NCI-H1930 (cell line): ENCODE data around the gene FAM89B.
A peak's percentile ranks its signal among the peaks of the same experiment; 100 is the strongest.

Source experiments
- DNase-seq, 2 experiments: peaks; one replicate each; lab custom pipeline; 2025; lab: John Stamatoyannopoulos, UW

The FAM89B gene

DNA sequence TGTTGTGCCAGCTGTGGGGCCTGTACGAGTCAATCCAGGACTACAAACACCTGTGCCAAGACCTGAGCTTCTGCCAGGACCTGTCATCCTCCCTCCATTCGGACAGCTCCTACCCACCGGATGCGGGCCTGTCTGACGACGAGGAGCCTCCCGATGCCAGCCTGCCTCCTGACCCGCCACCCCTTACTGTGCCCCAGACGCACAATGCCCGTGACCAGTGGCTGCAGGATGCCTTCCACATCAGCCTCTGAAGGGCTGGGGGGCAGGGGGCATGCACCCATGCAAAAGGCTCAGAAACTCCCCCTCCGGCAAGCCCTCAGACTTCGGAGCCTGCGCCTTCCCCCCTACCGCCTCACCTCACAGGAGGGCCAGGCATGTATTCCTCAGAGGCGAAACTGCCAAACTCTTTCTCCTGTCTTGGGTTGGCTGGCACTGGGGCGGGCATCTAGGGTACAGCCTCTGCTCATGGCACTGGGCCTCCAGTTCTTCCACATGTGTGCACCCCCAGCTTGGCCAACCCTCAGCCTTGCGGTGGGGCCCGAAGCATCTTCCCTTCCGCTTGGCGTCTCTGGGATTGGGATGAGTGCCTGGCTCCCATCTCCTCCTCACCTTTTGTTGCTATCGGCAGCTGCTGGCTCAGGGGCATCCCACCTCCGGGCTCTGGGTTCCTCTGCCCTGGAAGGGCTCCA, 1.2 kb downstream of the FAM89B start:
- no peak for DNase-seq

DNA sequence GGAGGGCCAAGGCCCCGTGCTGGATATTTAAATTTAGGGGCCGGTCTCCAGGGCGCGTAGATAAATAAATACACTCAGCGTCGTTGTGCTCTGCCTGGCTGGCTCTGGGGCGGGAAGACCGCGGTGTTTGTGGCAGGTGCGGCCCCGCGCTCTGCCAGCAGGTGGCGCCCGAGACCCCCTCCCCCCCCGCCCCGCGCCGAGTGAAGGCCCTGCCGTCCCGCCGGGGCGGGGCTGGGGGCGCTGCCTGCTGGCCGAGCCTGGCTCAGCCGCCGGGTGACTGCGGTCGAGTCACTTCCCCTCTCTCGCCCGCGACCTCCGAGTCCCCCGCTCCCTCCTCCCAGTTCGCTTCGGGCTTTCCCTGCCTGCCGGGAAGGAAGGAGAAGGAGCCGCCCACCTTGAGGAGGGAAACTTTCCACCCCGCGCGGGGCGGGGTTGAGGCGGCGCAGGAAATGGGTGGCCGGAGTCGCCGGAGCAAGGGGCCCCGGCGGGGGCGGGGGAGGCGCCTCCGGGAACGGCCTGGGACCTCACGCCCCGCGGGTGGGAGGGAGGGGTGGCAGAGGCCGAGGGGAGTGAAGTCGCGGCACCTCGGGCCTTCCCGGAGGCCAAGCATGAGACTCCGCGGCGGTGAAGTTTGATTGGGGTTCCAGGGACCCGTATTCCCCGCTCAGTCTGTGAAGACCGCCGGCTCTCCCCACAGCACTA, 1.9 kb downstream of the FAM89B start:
- peak; percentile 70 to 84 for DNase-seq

- no peak for DNase-seq
These were observed 2.7 kb downstream of the FAM89B start for GRCh38 chr11:65574811-65575567.

DNA sequence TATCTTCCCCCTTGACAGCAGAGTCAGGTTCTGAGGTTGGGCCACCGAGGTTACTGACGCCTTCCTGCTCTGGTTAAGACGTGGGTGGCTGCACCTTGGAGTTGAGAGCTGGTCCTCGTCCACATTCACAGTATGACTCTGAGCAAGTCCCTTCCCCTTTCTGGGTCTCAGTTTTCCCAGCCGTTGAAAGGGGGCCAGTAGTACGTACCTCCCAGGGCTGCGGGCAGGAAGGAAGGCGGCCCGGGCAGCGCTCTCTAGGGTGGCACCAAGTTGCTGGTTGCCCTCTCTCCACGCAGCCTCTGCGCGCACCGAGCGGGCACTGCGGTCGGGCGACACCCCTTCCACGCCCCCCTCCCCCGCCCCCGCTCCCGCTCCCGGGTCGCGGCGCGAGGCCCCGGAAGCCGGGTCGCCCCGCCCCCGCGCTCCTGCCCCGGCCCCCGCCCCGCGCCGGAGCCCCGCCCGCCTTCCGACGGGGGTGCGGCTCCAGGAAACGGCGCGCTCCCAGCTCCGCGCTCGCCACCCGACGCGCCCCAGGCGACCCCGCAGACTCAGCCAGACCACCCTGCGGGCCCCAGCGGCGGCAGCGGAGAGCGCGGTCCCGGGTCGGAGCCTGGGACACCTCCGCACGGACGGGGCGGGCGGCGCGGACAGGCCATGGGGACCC, 3.4 kb downstream of the FAM89B start, which contains the start of gene EHBP1L1:
Gene EHBP1L1, plus strand, starts transcription at position 486 of the 664 bp plus-strand sequence. CDS start 250 bp downstream, outside the sequence.
- peak in 1 of 2 experiments; percentile 47 for DNase-seq

DNA sequence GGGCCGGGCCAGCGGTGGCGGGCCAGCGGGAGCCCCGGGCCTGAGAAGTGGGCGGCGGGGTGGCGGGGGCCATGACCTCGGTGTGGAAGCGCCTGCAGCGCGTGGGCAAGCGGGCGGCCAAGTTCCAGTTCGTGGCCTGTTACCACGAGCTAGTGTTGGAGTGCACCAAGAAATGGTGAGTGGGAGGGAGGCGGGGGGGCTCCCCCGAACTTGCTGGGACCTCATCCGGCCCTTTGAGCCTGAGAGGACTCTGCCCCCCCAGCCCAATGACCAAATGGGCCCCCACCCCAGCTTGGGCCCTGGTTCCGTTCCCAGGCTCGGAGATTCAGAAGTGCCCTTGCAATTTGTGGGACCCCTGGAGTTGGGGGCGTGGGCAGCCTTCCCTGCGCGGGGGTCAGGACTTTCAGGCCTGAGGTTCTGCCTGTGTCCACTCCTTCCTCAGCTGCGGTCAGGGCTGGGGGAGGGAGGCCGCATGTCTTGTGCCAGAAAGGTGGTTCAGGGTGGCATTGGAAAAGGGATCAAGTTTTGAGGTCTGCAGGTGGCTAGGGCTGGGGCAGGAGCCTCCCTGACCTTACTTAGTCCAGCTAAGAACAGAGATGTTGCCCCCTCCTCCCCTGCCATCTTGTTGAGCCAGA, 4.0 kb downstream of the FAM89B start:
- DNase-seq, result no peak

GRCh38 chr11:65576867-65577755, 4.8 kb downstream of the FAM89B start:
- DNase-seq, result no peak

DNA sequence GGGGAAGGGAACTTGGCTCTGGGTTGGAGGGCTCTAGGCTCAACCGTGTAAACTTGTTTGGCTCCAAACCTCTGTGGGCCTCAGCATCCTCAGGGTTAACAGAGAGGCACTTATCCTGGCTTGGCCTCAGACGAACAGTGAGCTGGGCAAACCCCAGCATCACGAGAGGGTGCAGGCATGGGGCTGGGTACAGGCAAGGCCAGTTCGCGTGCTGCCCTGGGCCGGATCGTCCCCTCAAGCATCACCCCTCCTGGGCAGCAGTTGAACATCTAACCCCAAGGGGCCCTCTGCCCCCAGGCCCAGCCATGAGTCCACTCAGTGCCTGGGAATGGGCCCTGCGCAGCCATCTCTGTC, 5.4 kb downstream of the FAM89B start:
- DNase-seq, result no peak

- no peak for DNase-seq
These were observed 5.8 kb downstream of the FAM89B start for GRCh38 chr11:65578134-65578533.

GRCh38 chr11:65578667-65579066, 6.3 kb downstream of the FAM89B start:
- no peak for DNase-seq

- no peak for DNase-seq
These were observed 7.0 kb downstream of the FAM89B start for GRCh38 chr11:65579291-65579690.

- no peak for DNase-seq
These were observed 7.8 kb downstream of the FAM89B start for GRCh38 chr11:65580031-65580692.

DNA sequence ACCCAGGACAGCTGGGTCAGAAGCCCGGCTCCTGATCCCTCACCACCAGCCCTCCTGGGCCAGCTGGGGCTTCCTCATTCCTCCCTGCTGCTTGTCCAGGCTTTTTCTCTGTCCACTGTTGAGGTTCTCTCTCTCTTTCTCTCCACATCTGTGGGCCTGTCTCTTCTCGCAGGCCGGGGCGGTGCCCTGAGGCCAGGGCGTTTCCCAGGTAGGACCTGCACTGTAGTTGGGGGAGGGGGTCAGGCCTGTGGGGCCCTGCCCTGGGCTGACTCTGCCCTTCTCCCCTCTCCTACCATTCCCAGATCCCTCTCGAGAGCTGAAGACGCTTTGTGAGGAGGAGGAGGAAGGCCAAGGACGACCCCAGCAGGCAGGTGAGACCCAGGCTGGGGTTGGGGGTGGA, 8.4 kb downstream of the FAM89B start:
- no peak for DNase-seq

DNA sequence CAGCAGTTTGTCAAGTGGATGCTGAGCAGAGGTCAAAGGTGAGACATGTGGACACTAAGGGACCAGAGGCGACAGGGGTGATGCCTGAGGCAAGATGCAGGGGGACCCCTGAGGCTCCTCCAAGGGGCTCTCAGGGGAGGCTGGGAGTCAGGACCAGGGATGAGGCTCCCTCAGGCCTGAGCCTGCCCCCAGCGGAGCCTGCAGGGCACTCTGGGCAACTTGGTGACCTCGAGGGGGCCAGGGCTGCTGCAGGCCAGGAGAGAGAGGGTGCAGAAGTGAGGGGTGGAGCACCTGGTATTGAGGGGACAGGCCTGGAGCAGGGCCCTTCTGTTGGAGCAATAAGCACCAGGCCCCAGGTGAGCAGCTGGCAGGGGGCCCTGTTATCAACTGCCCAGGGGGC, 9.6 kb downstream of the FAM89B start:
- DNase-seq, result no peak

GRCh38 chr11:65583589-65583988, 11.3 kb downstream of the FAM89B start:
- no peak for DNase-seq

GRCh38 chr11:65584106-65584505, 11.8 kb downstream of the FAM89B start:
- DNase-seq, result no peak

- no peak for DNase-seq
These were observed 12.4 kb downstream of the FAM89B start for GRCh38 chr11:65584723-65585171.

- no peak for DNase-seq
These were observed 13.3 kb downstream of the FAM89B start for GRCh38 chr11:65585396-65586246.

- no peak for DNase-seq
These were observed 13.9 kb downstream of the FAM89B start for GRCh38 chr11:65586247-65586630.

- DNase-seq, result no peak
These were observed 14.3 kb downstream of the FAM89B start for GRCh38 chr11:65586676-65587075.
